GM21786 (cell line): ENCODE data around the gene MPPED1.

Source experiments
- ATAC-seq: cut with Tn5 transposase; IDR thresholded peaks from one replicate; pipeline ENCODE4 v1.9.1; 2021; ENCODE audit not compliant: unreplicated experiment

Gene MPPED1

DNA sequence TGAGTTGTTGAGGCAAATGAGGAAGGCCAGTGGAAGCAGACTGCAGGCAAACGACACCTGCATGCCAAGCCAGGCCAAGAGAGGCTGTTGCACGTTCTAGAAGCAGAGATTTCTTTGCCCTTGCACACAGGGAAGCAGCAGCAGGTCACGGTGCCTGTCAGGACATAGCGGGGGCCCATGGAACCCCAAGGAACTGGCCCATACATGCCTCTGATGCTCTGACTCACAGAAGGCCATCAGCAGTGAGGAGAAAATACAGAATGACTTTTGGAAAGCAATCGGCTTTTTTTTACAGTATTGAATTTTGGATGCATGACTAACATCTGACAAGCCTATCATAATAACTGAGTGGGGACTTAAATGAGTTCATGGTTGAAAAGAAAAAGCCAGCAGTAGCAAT lies 123.9 kb downstream of the MPPED1 start:
- ATAC-seq: no peak

DNA sequence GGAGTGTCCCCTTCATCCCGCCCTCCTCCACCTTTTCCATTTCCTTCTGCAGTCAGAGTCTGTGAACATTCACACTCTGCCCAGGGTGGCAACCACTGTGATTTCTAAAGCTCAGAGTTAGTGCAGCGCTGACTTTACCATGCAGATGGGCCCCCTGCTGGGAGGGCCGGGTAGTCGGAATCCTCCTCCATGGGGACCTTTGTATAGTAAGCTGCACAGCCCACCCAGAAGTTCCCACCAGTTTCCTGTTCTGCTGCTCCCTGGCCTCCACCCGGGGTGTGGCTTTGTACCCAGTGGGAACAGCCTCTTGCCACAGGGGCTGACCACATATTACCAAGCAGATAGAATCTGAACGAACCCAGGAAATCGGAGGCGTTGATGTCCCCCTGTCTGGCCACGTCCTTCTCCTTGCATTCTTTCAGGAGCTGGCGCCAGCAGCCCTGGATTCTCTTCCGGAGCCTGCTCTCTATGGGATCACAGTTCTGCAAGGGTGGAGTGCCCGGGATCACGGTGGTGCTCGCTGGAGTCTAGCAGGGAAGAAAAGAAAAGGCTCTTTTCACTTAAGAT lies 125.3 kb downstream of the MPPED1 start:
- no peak for ATAC-seq

DNA sequence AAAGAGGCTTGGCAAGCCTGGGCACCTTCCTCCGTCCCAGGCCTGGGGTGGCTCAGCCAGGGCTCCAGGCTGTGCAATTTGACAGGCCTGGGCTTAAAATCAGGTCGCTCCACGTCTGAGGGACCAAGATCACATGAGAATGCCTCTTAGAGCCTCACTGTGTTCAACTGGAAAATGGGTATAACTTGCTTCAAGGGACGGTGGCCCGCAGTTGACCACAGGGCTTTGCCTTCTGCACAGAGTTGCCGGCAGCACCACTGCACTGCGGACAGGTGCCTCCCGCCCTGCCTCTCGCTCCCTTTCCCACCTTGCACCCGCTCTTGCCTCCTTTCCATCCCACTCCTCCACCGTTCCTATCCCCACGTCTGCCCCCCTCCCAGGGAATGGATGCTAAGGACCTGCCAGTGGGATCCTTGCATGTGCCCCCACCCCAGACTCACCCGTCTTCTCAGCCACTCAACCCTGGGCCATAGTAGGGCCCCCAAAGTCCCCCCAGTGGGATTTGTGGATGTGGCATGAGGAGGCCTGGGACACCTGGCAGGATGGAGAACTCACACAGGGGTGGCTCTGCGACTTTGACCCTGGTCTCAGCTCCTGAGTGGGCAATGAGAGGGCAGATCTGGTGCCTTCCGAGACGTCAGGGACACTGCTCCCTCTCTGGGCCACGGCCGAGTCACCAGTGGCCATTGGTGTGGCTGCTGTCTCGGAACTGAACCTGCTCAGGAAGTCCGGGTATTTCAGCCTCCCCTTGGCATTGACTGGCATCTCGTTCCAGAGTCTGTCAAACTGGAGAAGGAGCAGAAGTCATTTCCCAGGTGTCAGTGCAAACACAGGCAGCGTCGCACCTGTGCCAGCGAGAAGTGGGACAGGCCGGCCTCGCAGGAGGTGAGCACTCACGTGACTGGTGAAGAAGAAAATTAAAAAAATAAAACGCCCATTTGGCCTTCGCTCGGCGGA lies 128.0 kb downstream of the MPPED1 start:
- no peak for ATAC-seq

DNA sequence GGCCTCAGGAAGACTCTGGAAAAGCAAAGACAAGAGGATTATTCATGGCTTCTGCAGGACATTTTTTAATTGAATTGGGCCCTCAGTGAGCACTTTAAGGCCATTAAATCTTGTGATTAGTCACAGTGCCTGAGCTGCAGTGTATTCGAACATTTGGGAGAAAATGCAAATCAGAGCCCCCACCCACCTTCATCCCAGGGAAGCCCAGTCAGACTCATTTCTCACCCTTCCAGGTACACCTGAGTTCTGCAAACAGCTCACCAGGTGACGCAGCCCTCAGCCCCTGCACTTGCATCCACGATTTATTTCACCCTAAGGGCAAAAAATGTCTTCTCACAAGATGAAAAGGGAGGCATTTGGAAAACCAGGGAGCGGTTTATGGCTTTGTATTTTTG lies 128.7 kb downstream of the MPPED1 start:
- ATAC-seq: no peak

DNA sequence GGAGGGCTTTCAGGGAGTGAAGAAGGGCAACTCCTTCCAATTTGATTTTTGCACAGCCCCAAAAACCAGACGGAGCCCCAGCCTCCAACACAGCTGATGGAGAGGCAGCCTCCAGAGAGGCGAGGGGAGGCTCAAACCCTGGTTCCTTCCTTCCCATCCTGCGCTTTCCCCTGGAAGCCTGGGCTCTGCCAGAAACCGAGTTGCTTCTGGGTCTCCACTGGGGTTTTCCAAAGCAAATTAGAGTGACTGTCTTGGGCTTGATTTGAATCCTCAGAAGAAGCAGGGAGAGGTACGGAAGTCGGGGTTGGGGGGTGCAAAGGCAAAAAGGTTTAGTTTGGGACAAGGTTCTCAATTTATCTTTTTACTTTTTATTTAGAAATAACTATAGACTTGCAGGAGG lies 129.2 kb downstream of the MPPED1 start:
- no peak for ATAC-seq

DNA sequence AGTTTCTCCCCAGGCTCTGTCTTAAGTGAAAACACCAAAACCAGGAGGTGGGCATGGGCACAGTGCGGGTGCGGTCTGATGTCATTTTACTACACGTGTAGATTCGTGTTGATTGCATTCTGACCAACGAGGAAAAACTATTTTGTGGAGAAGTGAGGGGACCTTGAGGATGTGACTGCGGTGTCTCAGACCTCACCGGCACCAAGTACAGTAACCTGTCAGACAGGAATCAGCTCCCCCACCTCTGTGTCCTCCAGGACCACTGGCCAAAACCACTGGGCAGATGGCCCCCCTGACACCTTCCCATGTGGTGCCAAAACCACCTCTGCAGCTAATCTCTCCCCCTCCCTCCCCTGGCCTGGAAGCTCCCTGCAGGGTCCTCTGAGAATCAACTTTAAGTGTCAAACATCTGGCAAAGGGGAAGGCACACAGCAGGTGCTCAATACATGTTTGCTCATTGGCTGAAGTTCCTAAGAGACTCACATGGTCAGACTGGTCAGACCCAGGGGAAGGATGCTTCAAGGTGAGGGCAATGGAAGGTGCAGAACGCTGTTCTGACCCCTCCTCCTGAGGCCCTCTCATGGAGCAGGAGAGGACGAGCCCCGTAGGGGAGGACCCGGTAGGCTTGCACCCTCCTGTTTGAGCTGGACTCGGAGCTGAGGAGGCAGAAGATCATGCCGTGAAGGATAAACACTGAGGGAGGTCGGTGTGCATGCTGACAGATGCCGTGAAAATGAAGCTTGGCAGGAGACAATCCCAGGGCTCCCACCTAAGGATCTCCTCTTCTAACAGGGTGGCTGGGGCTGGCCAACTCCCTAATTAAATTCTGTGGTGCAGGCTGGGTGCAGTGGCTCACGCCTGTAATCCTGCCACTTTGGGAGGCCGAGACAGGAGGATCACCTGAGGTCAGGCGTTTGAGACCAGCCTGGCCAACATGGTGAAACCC lies 129.9 kb downstream of the MPPED1 start:
- no peak for ATAC-seq

DNA sequence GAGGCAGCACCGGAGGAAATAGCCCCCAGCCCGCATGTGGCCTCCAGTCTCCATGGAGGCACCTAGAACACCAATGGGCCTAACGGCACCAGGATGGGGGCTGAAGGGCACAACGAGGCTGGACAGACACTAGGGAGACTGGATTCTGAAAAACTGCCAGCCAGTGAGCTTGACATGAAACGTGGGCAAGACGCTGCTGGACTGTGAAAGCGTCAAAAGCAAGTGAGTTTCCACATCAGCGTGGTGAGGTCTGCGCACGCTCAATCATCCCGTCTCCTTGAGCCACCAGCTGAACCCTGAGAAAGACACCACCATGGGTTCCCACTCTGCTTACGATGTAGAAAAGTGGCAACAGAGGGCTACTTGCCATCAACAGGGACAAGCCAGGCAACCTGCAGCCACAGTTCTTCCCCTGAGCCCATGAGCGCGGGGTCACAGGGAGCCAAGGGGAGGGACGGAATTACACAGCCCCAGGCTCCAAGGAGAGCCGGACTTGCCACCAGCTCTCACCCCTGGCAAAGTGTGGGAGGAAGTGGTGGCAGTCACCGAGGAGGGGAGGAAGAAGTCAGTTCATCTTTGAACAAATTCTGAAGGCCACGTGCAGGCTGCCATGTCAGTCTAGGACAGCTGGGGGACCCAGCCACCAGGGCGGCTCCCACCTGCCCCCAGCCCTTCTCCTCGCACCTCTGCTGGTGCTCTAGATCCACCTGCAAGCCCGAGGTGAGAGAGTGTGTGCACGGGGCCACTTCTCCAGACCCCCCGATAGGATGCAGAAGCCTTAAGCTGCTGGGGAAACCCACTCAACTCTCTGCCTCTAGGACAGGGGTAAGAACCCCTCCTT lies 131.1 kb downstream of the MPPED1 start:
- ATAC-seq: no peak

DNA sequence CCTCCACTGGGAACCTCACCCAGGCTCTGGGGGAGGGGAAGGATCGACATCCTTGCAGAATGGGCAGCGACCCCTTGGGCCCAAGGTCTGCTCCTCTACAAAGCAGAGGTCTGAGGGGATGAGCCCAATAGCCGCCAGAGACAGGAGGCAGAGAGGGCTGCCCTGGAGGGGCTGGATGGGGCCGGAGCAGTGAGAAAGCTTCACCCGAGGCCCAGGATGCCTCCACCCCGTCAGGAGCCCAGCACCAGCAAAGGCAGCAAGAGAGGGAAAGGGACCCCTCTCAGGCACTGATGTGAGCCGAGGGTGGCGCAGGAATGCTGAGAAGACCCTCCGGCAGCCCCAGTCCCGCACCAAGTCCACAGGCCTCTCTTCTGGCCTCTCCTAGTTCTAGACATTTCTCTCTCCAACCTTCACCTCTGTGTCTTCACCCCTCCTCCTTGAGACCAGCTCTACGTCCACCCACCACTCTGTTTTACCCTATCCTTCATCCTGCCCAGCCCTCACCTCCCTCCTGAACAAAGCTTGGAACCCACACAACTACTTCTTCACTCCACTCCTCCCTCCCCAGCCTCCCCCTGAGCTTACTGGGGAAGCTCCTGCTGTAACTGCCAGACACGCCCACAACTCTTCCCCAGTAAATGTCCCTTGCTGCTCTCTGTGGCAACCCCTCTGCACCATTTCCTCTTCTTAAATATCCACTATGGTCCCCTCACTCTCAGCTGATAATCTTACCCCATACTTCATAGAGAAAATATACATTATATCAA lies 131.9 kb downstream of the MPPED1 start:
- no peak for ATAC-seq

DNA sequence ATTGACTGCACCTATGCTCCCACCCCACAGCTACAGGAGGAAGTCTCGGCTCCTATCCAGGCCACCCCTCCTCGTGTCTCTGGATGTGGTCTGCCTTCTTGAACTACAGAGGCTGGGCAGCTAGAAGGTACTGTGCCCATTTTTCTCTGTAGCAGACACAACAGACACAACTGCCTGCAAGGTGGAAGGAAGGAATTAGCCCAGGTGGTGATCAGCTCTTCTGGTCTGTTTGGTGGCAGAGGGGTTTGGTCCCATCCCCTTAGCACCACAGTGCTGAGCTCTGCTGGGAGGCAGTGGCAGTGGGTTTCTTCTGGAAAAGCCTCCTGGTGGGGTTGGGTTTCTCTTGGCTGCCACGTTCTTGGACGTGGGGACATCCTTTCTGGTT lies 132.5 kb downstream of the MPPED1 start:
- ATAC-seq: no peak

DNA sequence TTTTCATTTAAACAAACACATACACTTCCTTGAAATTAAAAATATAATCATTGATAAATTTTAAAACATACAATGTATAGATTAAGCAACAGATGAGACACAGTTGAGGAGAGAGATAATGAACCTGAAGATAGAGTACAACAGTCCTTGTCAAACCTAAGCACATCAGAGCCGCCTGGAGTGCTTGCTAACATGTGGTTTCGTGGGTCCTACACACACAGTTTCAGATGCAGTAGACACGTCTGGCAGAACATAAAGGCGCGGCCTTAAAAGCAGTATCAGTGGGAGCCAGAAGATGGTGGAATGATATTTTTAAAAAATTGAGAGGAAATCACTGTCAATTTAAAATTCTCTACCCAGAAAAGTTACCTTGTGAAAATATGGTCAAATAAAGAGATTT lies 134.4 kb downstream of the MPPED1 start:
- no peak for ATAC-seq

DNA sequence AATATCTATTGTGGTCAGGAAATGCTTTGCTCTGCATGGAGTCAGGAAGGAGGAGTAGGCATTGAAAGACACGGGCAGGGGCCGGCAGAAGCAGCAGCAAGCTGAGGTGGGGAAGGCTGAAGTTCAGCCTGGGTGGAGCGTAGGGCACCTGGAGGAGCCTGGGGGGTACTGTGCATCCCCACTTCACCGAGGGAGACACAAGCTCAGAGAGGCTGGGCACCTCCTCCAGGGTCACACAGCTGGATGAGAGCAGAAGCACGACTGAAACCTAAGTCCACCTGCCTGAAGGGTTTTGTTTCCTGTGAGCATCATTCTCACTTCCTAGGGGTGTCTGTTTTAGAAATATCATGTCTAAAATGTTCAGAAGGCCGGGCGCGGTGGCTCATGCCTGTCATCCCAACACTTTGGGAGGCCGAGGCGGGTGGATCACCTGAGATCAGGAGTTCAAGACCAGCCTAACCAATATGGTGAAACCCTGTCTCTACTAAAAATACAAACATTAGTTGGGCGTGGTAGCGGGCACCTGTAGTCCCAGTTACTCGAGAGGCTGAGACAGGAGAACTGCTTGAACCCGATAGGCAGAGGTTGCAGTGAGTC lies 138.3 kb downstream of the MPPED1 start:
- ATAC-seq: no peak

DNA sequence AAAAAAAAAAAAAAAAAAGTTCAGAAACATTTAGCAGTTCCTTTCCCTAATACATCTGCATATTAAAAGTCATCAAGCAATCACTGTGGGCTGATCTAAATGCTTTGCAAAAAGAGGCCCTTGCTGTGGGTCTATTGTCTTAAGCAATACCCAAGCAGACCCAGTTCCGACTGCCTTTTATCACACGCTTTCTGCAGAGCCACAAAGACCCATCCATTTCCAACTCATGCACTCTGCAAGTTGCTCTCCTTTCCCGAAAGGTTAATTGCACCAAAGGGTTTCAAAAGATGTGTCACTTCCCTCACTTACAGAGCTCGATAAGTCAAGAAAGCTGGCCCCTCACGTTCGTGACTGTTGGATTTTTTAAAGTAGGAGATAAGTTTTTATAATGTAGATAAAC lies 138.9 kb downstream of the MPPED1 start:
- ATAC-seq: no peak

DNA sequence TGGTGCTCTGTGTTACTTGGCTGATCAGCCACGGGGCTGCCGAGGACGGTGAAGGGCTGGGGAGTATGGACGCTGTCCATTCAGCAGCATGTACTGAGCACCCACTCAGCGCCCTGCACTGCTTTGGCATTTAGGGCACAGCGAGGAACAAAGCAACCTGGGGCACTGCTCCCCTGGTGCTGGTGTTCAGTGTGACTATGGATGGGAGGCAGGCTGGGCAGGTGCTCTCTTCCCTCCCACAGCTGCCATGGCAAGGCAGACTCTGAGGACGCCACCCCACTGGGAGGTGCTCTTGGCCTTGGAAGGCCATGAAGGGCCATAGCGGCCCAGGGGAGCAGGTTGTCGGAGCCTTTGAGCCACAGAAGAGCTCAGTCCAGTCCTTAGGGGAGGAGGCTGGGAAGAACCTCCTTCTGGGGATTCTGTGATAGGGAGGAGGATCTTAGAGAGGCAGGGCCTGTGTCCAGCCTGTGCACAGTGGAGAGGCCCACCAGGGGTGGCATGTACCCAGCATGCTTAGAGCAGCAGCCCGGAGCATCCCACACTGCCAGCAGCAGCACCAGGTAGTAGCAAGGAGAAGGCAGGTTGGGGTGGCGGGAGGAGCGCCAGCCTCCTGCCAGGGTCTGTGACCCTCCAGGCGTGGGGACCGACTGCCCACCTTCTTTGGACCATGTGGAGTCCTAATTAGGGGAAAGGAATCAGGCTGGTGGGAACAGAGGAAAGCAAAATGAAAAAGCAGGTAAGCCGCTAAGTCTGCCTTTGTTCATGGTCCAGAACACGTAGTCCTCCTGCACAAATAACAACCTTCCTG lies 141.8 kb downstream of the MPPED1 start:
- ATAC-seq: no peak

DNA sequence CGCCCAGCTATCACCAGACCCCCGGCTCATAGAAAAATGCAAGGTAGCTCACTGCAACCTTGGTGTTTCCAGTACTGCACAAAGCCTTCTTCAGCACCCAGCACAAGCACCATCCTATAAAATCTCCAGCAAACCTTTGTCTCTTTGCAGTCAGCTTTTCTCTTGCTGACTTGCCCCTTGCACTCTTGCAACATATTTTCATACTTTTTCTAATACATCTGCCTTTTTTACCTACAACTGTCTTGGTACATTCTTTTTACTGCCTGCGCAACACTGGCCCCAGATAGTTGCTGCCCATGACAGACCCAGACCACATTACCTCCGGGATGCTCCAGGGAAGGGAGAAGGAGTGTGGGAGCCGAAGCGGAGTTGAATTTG lies 142.4 kb downstream of the MPPED1 start:
- ATAC-seq: no peak

DNA sequence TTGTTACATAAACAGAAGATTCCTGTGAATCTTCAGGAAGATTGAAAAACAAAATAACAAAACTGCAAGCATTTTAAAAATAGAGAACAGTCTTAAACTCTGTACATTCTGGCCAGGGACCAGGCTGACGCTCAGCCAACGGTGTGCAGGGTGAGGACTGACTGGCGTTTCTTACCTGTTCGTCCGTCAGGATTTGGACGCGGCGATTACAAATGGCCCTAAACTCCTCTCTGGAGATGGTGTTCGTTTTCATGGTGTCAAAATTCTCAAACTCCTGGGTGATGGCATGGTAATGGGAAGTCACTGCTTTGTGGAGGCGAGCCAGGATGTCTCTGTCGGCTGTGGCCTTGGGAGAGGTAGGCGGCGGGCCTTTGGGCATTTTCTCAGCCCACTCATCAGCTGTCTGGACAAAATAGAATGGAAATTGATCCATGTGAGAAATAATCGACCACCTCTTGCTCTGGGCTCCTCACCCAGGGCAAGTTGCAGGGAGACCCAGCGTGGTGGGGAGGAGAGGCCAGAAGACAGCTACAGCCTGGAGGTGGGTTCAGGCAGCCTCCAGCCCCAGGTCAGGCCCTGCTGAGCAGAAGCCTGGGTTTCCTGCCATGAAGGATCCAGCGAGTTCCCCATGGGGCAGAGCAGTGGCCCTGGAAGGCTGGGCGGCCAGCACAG lies 143.0 kb downstream of the MPPED1 start:
- no peak for ATAC-seq

DNA sequence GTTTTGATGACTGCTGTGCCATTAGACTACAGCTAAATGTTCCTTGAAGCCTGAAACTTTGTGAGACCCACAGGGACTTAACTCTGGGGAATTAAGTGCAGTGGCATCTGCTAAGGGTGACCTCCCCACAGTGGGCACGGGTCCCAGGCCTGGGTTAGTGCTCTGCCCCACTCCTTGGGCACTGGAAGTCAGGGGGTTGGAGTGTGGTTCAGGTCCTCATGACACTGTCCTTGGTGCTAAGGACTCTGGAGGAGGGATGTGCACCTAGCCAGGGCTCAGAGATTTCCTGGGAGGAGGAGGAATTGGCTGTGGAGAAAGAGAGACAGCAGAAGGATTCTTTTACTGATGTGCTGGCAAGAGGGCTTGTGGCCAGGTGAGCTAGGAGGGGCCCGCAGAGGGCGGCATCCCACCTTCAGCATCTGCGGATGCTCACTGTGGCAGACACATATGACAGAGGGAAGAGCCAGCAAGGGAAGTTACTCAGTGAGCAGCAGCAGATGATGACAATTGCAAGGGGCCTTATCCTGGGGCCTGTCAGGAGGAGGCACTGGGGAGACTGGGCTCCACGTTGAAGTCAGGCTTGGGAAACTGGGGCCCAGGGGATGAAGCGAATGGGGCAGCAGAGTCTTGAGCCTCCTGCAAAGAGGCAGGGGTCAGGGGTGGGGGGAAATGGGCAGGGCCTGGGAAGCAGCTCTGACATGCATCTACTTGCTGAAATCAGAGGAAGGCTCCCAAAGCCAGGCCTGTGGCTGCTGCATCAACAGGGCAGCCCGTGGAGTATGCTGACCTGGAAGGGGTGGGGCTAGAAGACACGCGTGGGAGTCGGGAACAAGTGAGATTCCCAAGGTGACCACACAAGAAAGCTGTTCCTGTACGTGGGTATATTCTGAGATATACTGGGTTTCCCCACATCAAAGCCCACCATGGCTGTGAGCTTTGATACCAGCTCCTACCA lies 144.0 kb downstream of the MPPED1 start:
- no peak for ATAC-seq
